ENCODE data around the gene CEACAM18.
"Not testable (repeated sequence)": the region's sequence is repeated elsewhere in the genome, so short reads cannot be mapped to it uniquely, and the experiment has no call there.

Gene CEACAM18

DNA sequence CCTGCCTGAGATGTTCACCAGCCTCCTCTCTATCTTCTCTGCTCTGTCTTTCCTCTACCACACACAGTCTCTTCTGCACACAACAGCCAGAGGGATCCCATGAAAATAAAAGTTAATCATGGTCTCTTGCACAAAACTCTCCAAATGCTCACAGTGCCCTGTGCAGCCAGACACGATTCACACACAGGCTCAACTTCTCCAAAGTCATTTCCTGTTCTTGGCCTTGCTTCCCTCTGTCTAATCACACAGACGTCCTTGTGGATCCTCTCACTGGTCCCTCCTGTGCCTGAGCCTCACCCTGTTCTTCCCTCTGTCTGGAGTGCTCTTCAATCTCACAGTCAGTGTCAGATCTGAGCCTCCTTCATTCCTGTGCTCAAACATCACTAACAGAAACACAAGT, 15.4 kb downstream of the CEACAM18 start:
- DNase-seq (ENCODE audit: low read depth in 2 of 2): no peak

DNA sequence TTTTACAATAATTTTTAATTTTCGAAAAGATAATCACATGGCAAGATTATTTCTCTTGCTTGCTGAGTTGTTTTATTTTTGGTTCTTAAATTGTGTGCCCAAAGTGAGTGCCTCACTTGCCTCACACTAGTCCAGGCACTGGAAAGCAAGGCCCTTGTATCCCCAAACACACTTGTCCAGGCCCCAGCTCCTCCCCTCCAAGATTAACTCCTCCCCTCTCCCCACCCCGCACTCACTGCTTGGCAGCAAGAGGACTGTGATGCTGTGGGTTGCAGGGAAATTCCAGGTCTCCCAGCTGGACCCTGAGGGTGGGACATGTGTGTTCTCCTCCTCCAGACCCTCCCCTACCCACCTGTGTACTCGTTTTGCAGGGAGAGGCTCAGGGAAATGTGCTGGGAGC, 19.3 kb downstream of the CEACAM18 start:
- DNase-seq (ENCODE audit: low read depth in 2 of 2): no peak

DNA sequence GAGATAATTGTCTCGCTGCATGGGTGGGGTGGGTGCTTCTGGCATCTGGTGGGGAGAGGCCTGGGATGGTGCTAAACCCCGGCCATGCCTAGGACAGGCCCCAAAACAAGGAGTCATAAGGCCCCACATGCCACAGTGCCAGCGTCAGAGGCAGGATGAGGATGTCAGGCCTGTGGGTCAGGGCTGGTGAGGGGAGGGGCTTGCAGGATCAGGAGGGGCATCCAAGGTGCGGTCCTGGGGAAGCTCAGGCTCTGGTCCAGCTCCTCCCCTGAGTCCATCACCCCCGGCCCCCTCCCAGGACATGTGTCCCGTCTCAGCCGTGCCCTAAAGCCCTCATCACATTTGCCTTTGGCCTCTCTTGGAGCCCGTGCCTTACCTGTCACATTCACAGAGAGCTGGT, 22.6 kb downstream of the CEACAM18 start:
- DNase-seq (ENCODE audit: low read depth in 2 of 2): not testable (repeated sequence)

DNA sequence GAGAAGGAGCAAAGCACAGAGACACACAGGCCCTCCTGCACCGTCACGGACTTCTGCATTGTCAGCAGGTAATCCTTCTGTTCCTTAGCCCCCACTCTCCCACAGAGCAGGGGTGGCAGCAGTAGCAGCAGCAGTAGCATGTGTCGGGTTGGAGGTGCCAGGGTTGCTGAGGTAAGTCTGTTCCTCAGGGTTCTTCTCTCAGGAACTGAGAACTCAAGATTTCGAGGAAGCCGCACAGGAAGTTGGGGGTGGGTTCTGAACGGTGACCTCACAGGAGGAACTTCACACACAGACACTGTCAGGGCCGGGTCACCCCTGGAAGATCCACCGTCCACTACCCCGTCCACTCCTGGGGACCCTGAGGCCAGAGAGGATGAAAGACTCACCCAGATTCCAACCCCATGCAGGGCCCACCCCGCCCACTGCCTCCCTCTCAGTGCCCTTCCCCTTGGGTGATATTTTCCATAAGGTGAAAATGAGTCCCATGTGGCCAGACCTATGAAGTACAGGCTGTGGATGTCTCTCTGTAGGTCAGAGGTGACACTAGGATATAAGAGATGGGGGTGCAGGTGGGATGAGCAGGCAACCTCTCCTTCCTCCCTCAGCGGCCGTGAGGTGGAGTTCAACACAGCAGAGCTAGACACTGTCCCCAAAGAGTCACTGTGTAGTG, 23.4 kb downstream of the CEACAM18 start, which contains the start of gene SIGLEC12:
SIGLEC12 (minus strand) TSS at position 207 of the 670 bp plus-strand sequence; CDS start at position 140, 67 bp downstream.
- DNase-seq (ENCODE audit: low read depth in 2 of 2): no peak

DNA sequence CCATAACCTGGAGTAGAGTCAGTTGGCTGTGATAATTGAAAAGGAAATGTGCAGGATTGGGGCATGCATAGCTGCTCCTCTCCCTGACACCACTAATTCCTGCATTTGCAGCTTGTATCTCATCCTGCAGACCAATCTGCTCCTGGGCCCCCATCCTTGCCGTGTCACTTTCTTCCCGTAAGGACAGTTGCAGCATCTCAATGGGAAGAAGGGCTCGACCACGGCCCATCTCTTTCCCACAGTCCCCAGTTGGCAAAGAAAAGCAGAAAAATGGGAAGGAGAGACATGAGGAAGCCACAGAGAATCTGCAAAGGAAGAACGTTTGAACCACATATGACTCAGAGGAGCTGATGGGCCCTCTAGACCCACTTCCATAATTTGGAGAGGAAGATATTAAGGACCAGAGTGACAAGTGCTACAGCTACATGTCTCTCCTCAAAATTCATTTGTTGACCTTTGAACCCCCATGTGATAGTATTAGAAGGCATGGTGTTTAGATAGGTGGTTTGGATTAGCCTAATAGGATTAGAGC, 25.0 kb downstream of the CEACAM18 start:
- DNase-seq (ENCODE audit: low read depth in 2 of 2): no peak

DNA sequence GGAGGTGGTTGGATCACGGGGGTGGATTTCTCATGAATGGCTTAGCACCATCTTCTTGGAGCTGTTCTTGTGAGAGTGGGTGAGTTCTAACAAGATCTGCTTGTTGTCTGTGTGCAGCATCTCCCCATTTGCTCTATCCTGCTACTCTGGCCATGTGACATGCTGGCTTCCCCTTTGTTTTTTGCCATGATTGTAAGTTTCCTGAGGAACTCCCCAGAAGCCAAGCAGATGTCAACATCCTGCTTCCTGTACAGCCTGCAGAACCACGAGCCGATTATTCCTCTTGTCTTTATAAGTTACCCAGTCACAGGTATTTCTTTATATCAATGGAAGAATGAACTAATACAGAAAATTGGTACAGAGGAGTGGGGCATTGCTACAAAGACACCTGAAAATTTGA, 25.6 kb downstream of the CEACAM18 start:
- no peak for DNase-seq (ENCODE audit: low read depth in 2 of 2)

DNA sequence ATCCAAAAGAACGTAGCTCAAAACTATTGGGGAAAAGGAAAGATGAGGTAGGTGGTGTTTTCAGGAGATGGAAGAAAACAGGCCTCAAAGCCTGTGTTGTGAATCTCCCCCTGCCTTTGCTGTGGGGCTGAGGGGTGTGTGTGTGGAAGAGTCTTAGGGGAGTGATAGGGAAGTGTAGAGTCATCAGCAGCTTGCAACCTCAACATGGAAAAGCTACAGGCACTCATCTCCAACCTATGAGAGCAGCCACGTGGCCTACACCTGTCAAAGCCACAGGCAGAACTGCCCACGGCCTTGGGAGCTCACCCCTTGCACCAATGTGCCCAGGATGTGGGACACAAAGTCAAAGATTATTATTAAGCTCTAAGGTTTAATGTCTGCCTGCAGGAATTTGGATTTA, 27.6 kb downstream of the CEACAM18 start:
- no peak for DNase-seq (ENCODE audit: low read depth in 2 of 2)

DNA sequence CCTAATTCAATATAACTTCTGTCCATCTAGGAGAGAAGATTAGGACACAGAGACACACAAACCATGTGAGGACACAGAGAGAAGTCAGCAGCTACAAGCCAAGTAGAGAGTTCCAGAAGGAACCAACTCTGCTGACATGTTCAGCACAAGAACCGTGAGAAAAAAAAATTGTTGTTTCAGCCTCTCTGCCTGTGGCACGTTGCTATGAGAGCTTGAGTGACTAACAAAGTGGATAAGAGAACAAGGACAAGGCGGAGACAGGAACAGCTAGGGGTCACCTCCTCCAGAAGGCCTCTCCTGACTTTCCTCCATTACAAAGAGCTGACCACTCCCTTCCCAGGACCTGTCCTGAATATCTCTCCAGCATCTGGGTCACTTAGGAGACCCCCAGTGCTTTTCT, 28.9 kb downstream of the CEACAM18 start:
- no peak for DNase-seq (ENCODE audit: low read depth in 2 of 2)

DNA sequence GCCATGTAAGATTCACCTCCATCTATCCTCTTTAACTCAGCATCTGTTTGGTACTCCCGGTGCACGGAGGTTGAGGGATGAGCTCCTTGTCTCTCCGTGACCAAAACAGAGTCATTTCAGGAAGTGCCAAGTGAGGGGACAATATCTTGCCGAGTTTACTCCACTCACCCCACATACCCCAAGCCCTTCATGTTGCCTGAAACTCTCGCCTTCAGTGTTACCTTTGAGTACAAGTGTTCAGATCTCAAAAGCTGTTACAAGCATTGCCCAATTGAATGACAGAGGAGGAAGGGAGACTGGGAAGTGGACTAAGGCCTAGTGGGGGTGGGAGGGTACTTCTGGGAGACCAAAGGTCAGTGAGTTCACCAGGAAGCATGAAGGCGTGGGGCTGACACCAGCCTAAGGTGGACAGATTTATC, 29.3 kb downstream of the CEACAM18 start:
- DNase-seq (ENCODE audit: low read depth in 2 of 2): no peak

DNA sequence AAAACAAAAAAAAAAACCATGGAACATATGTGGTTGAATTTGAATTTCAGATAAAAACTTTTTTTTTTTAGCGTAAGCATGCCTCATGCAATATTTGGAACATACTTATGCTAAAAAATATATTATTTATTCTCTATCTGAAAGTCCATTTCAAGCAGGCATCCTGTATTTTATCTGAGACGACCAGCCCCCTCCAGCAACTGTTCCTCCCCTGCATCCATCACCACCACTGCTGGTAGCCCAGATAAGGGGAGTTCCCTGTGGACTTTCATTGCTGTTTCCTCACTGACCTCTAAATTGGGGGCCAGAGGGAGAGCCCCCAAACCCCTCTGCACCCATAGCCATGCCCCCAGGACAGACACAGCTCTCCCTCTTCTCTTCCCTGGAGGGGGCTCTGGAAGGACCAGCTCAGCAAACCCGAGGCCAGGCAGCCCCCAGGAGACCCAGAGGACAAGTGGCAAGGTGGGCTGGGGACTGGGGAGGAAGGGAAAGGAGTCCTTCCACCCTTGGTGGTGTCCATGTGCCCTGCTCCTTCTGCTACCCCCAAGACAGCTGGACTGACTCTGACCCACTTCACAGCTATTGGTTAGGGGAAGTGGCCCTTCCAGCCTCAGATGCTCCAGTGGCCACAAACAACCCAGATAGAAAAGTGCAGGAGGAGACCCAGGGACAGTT, 29.9 kb downstream of the CEACAM18 start:
- DNase-seq (ENCODE audit: low read depth in 2 of 2): no peak

DNA sequence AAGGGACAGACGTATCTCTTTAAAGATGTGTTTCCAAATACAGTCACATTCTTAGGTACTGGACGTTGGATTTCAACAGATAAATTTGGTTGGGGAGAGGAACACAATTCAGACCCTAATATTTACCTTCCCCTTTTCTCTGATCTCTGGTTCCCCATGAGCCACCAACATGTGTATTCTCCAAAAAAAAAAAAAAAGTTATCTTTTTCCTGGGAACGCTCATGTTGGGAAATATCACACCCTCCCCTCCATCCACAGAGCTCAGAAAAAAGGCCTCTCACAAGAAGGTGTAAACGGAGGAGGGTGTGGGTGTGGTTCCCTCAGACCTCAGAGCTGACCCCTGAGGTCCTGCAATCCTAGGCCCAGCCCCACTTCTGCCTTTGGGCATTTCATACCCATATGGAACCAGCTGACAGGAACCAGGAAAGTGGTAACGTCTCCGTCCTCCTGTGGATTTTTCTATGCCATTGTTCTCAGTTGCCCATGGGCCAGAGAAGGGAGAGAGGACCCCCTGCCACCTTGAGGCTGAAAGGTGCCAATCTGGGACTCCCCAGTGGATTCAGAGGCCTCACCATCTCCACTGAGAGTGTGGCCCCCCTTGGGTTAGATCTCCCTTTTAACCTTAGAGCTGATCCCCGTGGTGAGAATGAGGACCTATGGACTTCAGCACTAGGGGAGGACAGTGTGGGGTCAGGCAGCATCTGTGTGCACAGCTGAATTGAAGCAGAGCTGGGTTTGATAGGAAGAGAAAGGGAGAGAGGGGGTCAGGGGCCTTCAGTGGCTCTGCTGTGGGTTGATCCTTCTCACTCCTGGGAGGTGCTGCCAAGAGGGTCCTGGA, 31.7 kb downstream of the CEACAM18 start:
- no peak for DNase-seq (ENCODE audit: low read depth in 2 of 2)

DNA sequence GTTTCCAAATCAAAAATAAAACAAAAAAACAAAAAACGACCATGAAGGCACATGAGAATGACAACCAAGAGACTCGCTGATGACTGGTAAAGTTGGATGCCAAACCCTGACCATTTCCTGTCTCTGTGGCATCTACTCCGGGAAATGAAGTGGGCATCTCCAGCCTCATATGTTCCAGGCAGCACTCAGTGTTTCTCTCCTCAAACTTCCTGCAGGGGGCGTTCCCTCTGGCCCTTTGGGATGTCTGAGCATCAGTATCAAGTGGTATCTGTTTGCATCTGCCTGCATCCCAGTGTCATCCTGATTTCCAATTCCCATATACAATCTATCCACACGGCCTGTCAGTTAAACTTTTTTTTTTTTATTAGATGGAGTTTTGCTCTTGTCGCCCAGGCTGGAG, 33.0 kb downstream of the CEACAM18 start:
- no peak for DNase-seq (ENCODE audit: low read depth in 2 of 2)

DNA sequence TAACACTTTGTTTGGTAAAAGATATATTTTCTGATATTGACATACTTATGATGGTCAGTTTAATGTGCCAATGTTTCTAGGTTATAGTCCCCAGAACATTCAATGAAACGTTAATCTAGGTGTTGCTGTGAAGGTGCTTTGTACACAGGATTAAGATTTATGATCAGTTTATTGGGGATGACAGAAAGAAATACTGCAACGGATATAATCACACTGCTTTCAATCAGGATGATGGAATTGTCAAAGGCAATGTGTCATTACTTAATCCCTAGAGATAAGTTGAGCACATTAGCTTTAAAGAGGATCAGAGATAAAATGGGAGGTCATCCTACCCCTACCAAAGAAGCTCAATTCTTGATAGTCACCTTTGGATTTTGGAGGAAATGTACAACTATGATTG, 35.6 kb downstream of the CEACAM18 start:
- DNase-seq (ENCODE audit: low read depth in 2 of 2): no peak

DNA sequence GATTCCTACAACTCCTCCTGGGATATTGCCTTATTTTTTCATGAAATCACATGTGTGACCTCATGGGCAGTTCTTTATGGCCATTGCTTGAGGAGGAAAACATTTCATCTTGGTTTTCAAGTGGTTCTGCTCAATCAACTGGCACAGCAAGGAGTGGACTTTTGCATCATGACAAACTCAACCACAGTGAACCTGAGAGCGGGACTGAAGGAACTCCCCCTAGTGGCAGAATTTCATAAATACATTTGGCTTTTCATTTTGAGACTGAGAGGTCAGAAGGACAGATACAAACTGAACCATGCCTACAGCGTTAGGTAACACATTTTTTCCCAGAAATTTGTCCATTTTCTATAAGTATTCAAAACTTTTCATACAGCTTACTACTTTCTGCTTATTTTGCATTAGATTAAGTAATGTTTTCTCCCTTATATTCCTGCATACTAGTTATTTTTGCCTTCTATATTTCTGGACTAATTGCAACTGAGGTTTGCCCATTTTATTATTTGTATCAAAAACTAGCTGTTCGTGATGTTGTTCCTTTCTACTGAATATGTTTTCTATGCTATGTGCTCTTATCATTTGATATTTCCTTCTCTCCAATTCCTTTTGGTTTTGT, 36.6 kb downstream of the CEACAM18 start:
- no peak for DNase-seq (ENCODE audit: low read depth in 2 of 2)

DNA sequence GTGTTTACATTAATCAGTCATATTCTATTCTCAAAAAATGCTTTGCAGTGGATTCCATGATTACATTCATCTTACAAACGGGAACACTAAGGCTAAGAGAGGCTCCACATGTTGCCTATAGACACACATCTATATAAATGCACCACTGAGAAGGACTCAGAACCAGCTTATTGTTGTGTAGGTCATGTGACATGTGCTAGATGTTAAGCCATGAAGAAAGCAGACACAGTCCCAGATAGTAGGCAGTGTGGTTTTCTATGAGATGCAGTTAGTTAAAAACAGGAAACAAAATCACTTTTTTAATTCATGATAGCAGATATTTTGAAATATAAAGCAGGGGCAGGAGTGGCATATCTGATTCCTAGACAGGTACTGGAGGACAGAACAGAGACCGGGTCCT, 42.4 kb downstream of the CEACAM18 start:
- no peak for DNase-seq (ENCODE audit: low read depth in 2 of 2)

DNA sequence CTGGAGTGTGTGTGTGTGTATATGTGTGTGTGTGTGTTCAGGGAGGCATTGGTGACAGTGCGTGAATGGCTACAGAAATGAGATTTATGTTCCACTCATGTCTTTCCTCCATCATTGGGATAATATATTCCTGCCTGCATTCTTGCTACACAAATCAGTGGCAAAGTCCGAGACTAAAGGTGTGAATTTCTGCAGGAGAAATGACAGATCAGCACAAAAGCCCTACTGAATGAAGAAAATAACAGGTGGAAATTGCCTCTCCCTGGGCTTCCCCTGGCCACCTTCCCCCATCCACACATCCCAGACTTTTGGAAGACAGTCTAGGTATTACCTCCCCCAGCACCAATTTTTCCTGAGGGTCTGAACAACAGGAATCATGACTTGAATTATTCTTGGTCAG, 43.0 kb downstream of the CEACAM18 start:
- DNase-seq (ENCODE audit: low read depth in 2 of 2): no peak

DNA sequence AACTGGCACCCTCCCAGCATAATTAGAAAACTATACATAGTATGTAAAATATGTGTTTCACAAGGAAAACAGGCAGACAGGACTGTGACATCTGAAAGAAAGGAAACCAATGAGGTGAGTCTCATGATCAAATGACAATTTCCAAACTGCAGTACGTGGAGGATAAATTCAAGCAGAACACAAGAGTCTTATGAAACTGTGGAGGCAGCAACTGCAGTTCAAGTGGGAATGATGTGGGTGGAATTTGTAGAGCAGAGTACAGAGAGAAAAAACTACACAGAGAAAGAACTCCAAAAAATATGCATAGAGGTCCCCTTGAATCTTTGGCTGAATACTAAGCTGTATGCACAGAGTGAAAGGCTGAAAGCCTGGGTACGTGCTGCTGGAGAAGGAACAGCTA, 43.4 kb downstream of the CEACAM18 start:
- no peak for DNase-seq (ENCODE audit: low read depth in 2 of 2)

DNA sequence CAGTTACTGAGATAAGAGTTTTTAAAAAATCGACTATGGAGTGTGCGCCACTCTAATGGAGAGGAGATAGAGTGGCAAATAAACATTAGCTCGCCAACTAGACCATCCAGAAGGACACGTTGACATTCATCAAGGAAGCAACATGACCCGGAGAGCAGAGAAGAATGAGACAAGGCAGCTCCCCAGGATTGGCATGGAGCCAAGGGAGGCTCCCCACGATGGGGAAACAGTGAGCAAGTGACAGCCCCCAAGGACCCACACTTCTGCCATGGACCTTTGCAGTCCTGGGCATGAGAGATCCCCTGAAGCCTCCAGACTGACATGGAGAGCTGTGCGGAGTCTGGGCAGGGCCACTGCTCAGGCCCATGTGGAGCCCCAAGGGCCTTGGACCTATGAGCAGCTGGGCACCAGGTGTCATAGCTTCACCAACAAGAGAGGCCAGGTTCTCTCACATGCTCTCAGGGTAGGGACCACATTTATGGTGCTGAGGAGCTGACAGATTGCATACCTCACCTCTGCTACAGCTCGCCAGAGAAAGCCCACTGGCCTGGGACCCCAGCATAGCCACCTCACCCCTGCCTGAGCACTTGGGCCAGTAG, 46.4 kb downstream of the CEACAM18 start:
- DNase-seq (ENCODE audit: low read depth in 2 of 2): no peak

DNA sequence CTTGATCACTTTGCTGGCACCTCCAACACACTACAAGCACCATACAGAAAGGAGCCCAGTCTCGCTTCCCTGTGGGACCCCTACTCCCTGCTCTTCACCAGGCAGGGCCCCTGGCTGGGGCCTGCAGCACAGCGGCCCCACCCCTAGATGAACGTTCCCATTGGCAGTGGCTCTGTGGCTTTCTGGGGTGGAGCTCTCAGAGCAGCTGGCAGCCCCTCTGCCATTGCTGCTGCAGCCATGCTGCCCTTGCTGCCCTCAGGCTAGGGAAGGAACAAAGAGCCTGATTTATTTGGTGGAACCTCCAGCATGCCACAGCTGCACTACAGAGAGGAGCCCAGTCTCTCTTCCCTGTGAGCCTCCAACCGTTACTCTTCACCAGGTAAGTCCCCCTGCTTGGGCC, 47.3 kb downstream of the CEACAM18 start:
- no peak for DNase-seq (ENCODE audit: low read depth in 2 of 2)

DNA sequence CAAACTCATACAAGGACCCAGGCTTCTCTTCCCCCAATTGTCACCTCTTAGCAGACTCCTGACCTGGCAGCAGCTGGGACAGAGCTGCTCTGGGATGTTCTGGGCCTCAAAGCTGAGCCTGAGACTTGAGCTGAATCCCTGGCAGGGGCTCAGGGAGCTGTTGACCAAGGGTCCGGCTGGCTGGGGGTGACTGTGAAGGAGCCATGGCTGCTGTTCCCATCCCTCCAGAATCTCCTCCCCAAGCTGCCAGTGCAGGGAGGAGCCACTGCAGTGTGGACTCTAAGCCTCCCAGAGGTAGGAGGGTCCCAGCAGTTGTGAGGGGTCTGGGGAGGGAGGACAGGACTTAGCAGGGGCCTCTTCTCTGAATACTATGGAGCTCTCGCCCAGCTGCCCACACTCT, 51.0 kb downstream of the CEACAM18 start:
- no peak for DNase-seq (ENCODE audit: low read depth in 2 of 2)

DNA sequence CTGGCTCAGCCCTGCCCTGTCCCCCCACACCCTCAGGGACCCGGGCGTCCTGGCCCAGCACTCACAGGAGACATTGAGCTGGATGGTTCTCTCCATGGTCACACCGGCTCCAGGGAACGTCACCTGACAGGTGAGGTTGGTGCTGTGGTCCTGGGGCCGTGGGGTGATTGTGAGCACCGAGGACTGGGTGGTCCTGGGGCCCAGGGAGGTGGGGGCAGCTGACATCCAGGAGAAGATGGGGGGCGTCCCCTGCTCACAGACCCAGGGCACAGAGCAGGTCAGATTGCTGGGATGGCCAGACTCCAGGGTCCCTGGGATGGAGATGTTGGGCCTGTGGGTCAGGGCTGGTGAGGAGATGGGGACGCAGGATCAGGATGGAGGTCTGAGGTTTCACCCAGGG, 52.3 kb downstream of the CEACAM18 start:
- DNase-seq (ENCODE audit: low read depth in 2 of 2): no peak

All from stimulated activated CD8-positive, alpha-beta memory T cell treated with anti-CD3 and anti-CD28 coated beads, Interleukin-2, amount 100 ng/mL, for 1 hour (primary cell).